Activated CD8-positive, alpha-beta memory T cell treated with anti-CD3 and anti-CD28 coated beads for 1 hour (primary cell): ENCODE results near the gene AKAP13.

Source experiments
- DNase-seq, 2 donors: peaks; one replicate each; pipeline ENCODE4 v3.0.0-alpha.2; 2020; ENCODE audit warnings: low read depth in 1 of 2; ENCODE audit errors: extremely low read depth in 1 of 2

The AKAP13 gene

GRCh38 chr15:85609492-85609891 is 229.1 kb downstream of the AKAP13 start:
- DNase-seq = no peak

GRCh38 chr15:85611361-85611760 is 231.0 kb downstream of the AKAP13 start:
- DNase-seq = no peak

GRCh38 chr15:85614059-85614458 is 233.7 kb downstream of the AKAP13 start:
- DNase-seq = no peak

- DNase-seq = no peak
Measured at GRCh38 chr15:85615930-85616329, 235.5 kb downstream of the AKAP13 start.

DNA sequence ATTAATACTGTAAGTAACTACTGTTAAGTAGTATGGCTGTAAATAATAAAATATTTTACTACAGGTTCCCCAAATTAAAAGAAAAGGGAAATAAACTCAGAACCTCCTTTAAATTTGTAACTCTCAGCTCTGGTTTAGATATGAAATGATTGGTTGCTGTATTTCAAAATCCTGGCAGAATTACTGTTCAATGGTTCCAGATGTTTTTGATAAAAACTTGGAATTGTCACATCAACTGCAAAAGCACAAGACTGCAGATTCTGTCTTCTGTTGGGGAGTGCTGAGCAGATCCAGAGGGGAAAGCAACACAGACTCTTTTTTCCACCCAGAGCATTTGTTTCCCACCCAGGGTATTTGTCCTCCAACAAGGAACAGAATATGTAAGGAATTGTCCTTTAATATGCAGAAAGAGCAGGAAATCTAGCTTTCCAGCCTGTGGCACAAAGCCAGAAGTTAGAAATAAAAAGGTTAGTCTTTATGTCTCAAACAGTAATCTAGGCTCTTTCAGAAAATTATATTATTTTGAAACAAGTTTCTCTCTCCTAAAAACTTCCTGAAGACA is 236.2 kb downstream of the AKAP13 start:
- no peak for DNase-seq

- no peak for DNase-seq
Measured at GRCh38 chr15:85618228-85618505, 237.8 kb downstream of the AKAP13 start.

DNA sequence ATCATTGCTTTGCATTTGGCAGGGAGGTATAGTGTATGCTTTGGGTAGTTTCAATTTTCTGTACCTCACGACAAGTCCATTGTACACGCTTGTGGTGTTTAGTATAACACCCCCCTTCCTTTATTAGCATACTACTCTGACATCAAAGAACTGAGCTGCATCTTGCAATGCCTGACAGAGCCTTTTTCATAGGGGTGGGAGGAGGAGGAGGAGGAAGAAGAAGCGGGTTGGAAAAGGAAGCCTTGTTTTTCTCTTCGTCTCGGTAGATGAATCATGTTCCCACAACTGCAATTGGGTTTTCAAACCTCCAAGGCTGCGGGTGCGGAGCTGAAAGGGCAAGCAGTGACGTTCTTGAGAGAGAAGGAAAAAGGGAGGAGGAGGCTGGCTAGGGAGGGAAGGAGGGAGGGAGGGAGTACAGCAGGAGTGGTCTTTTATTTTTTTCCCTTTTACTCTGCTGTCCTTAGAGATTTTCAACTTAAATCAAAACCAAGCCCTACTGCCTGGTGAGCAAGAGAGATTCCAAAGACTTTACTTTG is 238.6 kb downstream of the AKAP13 start:
- peak; percentile 18 to 42 for DNase-seq

- DNase-seq = no peak
Measured at GRCh38 chr15:85619992-85620689, 239.7 kb downstream of the AKAP13 start.

DNA sequence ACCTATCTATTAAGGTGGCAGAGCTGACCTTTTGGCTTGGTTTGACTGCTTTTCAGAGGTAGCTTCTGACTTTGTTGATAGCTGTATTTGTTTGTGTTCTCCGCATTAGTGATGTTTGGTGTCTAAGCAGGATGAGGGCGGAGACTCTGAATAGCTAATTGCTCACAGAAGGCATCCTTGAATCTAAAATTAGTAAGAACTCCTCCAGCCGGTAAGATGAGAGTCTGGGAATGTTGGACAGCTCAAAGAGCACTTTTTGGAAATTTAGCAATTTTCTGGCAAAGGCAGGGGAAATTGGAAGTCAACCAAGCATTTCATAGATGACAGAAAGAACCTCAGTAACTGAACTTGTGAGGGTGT is 240.3 kb downstream of the AKAP13 start:
- no peak for DNase-seq

- DNase-seq = no peak
Measured at GRCh38 chr15:85621094-85621493, 240.7 kb downstream of the AKAP13 start.

- no peak for DNase-seq
Measured at GRCh38 chr15:85622221-85622831, 241.9 kb downstream of the AKAP13 start.

DNA sequence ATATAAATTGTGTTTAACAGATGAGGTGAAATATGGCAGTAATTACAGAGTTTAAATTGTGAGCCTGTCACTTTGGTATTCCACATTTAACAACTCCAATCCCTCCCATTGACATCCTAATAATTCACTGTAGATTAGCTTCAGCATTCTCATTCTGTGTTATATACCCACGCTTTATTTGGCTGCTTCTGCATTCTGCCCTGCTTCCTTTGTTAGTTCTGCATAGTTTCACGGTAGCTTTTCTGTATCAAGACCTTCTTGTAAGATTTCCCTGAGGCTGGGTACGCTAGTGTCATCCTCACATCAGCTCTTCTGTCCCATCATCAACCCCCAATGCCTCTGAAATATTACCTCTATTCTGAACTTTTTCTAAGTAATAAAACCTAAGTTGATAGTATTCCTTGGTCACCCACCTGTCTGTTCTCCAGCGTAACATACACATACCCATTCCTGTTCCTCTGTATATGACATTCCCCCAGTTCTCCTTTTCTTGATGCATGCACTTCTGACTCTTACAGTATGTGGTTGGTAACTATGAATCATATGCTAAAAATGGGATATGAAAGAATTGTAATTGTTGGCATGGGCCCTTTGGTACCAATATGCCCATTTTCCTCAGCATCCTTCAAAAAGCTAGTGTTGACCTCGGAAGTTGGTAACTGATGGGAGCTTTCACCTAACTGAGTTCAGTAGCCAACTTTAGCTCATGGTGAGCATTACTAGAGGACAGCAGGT is 243.1 kb downstream of the AKAP13 start:
- no peak for DNase-seq

DNA sequence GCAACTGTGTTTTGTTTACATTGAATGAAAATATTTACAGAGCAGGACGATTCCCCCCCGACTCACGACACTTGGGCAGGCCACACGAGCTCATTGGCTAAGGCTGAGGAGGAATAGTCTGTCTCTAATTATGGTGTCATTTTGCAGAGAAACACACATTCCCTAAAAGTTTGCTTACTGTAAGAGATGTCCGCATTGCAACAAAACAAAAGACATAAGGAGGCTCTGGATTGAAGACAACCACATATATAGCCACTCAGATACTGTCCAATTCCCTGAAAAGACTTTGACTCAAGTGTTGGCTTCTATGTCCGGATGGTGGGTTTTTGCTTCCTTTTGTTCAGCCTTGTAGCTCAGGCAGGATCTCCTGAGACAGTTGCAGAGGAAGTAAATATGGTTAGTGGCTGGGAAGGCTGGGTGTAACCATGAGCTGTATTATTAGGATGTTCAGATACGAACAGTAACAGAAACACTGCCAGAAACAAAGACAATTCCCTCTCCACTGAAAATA is 243.9 kb downstream of the AKAP13 start:
- no peak for DNase-seq

DNA sequence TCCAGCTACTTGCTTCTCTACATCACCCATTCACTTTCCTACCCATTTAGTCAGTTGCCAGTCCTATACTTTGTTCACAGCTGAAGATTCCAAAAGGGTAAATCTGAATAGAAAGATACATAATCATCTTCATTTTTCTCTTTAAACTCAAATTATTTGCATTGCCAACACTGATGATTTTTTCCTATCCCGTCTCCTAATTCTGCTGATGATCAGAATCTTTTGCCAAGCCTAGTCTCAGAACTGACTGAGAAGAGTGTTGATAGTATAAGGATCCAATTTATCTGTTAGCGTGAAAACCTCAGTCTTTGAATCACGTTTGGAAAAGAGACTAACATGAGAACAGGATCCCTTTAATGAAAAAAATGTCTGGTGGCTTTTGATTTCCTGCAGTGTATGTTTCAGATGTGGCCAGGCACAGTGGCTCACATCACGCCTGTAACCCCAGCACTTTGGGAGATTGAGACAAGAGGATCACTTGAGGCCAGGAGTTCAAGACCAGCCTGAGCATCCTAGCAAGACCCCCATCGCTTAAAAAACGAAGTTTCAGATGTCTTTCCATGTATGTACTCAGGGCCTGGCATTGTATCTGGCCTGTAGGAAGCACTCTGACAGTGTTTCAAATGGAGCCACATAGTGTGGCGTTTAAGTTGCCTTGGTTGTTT is 244.9 kb downstream of the AKAP13 start:
- DNase-seq = no peak

- DNase-seq = no peak
Measured at GRCh38 chr15:85625856-85626255, 245.5 kb downstream of the AKAP13 start.

DNA sequence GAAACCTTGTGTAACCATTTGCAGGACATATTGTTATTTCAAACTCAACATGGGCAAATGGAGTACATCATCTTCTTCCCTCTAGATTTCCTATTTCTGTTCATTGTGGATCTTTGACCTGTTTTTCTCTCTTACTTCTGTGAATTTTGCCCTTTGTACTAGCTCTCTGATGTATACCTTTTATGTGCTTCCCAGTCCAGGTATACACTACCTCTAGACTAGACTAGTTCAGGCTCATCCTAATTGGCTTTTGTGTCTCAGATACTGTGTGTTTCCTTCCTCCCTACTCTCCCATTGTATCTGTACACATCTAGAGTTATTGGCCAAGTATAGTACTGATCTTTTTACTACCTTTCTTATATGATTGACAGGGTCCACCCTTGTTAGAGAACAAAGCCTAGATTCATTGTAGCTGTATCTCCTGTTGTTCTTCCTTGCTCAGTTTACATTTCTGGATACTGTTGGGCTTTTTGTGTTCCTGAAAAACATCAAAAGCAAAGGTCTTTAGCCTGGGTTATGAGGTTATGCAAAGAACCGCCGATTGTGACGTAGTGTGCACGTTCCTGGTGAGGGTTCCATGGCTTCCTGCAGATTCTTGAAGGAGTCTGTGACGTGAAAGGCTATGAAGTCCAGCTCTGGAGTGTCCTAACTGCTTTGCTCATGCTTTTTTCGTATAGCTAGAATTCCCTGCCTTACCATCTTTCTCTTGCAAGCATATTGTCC is 247.0 kb downstream of the AKAP13 start:
- DNase-seq = no peak

- no peak for DNase-seq
Measured at GRCh38 chr15:85630311-85630710, 249.9 kb downstream of the AKAP13 start.

GRCh38 chr15:85631018-85631417 is 250.6 kb downstream of the AKAP13 start:
- no peak for DNase-seq

DNA sequence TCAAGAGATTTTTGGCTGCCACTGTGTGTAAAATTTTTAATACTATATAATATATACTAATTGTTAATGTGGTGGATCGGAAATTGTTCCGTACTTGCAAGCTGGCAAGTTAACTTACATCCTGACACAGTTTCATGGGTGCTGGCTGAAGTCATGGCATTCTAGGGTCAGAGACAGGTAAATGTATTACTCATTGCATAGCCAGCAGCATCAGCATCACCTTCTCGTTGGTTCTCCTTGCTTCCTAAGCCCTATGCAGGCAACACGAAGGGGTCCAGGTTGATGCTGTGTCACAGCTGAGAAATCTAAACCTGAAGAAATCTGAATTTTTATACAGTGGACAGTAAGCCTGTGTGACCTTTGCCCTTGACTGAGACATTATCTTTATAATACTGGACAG is 251.6 kb downstream of the AKAP13 start:
- no peak for DNase-seq

- DNase-seq = no peak
Measured at GRCh38 chr15:85633859-85634258, 253.5 kb downstream of the AKAP13 start.
